ENCODE measurements around the gene EXD3.

DNA sequence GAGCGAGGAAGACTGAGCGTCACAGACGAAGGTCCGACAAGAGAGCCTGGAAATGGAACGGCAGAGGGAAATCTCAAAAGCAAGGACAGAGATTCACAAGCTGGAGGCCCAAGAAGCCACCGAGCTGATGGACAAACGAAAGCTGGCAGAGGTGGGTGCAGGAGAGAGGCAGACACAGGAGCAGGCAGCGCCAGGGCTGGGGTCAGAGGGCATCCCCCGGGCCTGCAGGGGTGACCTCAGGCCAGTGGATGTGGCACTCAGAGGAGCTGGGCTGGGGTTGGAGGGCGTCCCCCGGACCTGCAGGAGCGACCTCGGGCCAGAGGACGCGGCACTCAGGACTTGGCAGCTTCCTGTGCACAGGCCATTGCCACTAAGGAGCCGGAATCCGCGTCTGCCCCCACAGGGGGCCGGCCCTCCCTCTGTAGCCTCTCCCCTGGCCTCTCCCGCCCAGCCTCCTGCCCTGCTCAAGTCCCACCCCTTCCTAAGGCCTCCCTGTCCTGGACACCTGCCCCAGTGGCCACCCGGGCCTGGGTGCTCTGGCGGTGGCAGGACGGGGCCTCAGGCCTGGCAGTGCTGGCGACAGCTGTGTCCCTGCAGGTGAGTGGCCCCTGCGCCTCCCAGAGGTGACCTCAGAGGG lies 40.4 kb downstream of the EXD3 start:
- TF ChIP-seq SIN3A (IDR thresholded peaks at IDR 0.05; ENCODE audit: borderline replicate concordance, low read depth, low read length) (no peak), TAF1 (IDR thresholded peaks at IDR 0.05; ENCODE audit: borderline replicate concordance, low read depth, low read length) (no peak), POLR2AphosphoS5 (IDR thresholded peaks at IDR 0.05; ENCODE audit: low read depth, low read length) (no peak), JUND (IDR thresholded peaks at IDR 0.05) (no peak), FOXM1 (IDR thresholded peaks at IDR 0.05; ENCODE audit: low read depth) (no peak), NFIC (IDR thresholded peaks at IDR 0.05; ENCODE audit: borderline replicate concordance) (no peak), EP300 (IDR thresholded peaks at IDR 0.05; ENCODE audit: borderline replicate concordance in 1 of 2, low read depth in 1 of 2, low read length in 1 of 2) (no peak), TEAD4 (IDR thresholded peaks at IDR 0.05; ENCODE audit: borderline replicate concordance, insufficient read depth) (no peak), YY1 (IDR thresholded peaks at IDR 0.05; ENCODE audit: low read depth) (no peak), RXRA (IDR thresholded peaks at IDR 0.05; ENCODE audit: borderline replicate concordance, low read depth) (no peak)
- TF ChIP-seq, protein P1, sequence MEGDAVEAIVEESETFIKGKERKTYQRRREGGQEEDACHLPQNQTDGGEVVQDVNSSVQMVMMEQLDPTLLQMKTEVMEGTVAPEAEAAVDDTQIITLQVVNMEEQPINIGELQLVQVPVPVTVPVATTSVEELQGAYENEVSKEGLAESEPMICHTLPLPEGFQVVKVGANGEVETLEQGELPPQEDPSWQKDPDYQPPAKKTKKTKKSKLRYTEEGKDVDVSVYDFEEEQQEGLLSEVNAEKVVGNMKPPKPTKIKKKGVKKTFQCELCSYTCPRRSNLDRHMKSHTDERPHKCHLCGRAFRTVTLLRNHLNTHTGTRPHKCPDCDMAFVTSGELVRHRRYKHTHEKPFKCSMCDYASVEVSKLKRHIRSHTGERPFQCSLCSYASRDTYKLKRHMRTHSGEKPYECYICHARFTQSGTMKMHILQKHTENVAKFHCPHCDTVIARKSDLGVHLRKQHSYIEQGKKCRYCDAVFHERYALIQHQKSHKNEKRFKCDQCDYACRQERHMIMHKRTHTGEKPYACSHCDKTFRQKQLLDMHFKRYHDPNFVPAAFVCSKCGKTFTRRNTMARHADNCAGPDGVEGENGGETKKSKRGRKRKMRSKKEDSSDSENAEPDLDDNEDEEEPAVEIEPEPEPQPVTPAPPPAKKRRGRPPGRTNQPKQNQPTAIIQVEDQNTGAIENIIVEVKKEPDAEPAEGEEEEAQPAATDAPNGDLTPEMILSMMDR (IDR thresholded peaks at IDR 0.05): no peak
- TF ChIP-seq, protein P2, sequence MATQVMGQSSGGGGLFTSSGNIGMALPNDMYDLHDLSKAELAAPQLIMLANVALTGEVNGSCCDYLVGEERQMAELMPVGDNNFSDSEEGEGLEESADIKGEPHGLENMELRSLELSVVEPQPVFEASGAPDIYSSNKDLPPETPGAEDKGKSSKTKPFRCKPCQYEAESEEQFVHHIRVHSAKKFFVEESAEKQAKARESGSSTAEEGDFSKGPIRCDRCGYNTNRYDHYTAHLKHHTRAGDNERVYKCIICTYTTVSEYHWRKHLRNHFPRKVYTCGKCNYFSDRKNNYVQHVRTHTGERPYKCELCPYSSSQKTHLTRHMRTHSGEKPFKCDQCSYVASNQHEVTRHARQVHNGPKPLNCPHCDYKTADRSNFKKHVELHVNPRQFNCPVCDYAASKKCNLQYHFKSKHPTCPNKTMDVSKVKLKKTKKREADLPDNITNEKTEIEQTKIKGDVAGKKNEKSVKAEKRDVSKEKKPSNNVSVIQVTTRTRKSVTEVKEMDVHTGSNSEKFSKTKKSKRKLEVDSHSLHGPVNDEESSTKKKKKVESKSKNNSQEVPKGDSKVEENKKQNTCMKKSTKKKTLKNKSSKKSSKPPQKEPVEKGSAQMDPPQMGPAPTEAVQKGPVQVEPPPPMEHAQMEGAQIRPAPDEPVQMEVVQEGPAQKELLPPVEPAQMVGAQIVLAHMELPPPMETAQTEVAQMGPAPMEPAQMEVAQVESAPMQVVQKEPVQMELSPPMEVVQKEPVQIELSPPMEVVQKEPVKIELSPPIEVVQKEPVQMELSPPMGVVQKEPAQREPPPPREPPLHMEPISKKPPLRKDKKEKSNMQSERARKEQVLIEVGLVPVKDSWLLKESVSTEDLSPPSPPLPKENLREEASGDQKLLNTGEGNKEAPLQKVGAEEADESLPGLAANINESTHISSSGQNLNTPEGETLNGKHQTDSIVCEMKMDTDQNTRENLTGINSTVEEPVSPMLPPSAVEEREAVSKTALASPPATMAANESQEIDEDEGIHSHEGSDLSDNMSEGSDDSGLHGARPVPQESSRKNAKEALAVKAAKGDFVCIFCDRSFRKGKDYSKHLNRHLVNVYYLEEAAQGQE (IDR thresholded peaks at IDR 0.05; ENCODE audit: low read depth, low read length): no peak
- TF ChIP-seq, protein P3, sequence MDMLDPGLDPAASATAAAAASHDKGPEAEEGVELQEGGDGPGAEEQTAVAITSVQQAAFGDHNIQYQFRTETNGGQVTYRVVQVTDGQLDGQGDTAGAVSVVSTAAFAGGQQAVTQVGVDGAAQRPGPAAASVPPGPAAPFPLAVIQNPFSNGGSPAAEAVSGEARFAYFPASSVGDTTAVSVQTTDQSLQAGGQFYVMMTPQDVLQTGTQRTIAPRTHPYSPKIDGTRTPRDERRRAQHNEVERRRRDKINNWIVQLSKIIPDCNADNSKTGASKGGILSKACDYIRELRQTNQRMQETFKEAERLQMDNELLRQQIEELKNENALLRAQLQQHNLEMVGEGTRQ (IDR thresholded peaks at IDR 0.05; ENCODE audit: borderline replicate concordance, low read depth, low read length): no peak
- TF ChIP-seq, protein P4, sequence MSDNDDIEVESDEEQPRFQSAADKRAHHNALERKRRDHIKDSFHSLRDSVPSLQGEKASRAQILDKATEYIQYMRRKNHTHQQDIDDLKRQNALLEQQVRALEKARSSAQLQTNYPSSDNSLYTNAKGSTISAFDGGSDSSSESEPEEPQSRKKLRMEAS (IDR thresholded peaks at IDR 0.05; ENCODE audit: low read depth): no peak

All from SK-N-SH (cell line).